ENCODE results near the gene TPST1.
"Not testable (repeated sequence)": the region's sequence is repeated elsewhere in the genome, so short reads cannot be mapped to it uniquely, and the experiment has no call there.

The TPST1 gene

GRCh38 chr7:66331883-66332282 lies 126.7 kb downstream of the TPST1 start:
- DNase-seq (ENCODE audit: low read depth) = no peak

- DNase-seq (ENCODE audit: low read depth) = no peak
Measured at GRCh38 chr7:66333443-66333842, 128.3 kb downstream of the TPST1 start.

GRCh38 chr7:66335318-66335717 lies 130.2 kb downstream of the TPST1 start:
- no peak for DNase-seq (ENCODE audit: low read depth)

GRCh38 chr7:66336760-66337159 lies 131.6 kb downstream of the TPST1 start:
- DNase-seq (ENCODE audit: low read depth) = no peak

- no peak for DNase-seq (ENCODE audit: low read depth)
Measured at GRCh38 chr7:66339141-66339540, 134.0 kb downstream of the TPST1 start.

GRCh38 chr7:66344166-66344565 lies 139.0 kb downstream of the TPST1 start:
- DNase-seq (ENCODE audit: low read depth) = peak; percentile 52

GRCh38 chr7:66348531-66348930 lies 143.4 kb downstream of the TPST1 start:
- DNase-seq (ENCODE audit: low read depth) = no peak

GRCh38 chr7:66348959-66349358 lies 143.8 kb downstream of the TPST1 start:
- DNase-seq (ENCODE audit: low read depth) = no peak

GRCh38 chr7:66352071-66352470 lies 146.9 kb downstream of the TPST1 start:
- DNase-seq (ENCODE audit: low read depth) = no peak

GRCh38 chr7:66353547-66353946 lies 148.4 kb downstream of the TPST1 start:
- DNase-seq (ENCODE audit: low read depth) = peak; percentile 77

GRCh38 chr7:66355756-66356155 lies 150.6 kb downstream of the TPST1 start:
- DNase-seq (ENCODE audit: low read depth) = peak; percentile 34

GRCh38 chr7:66356277-66356721 lies 151.2 kb downstream of the TPST1 start:
- DNase-seq (ENCODE audit: low read depth) = peak; percentile 66

- no peak for DNase-seq (ENCODE audit: low read depth)
Measured at GRCh38 chr7:66357087-66357486, 152.0 kb downstream of the TPST1 start.

- DNase-seq (ENCODE audit: low read depth) = no peak
Measured at GRCh38 chr7:66359656-66360211, 154.6 kb downstream of the TPST1 start.

- no peak for DNase-seq (ENCODE audit: low read depth)
Measured at GRCh38 chr7:66362136-66362535, 157.0 kb downstream of the TPST1 start.

- no peak for DNase-seq (ENCODE audit: low read depth)
Measured at GRCh38 chr7:66363635-66364034, 158.5 kb downstream of the TPST1 start.

- DNase-seq (ENCODE audit: low read depth) = not testable (repeated sequence)
Measured at GRCh38 chr7:66365031-66365430, 159.9 kb downstream of the TPST1 start.

- no peak for DNase-seq (ENCODE audit: low read depth)
Measured at GRCh38 chr7:66371096-66371824, 166.1 kb downstream of the TPST1 start.

GRCh38 chr7:66374141-66374840 lies 169.2 kb downstream of the TPST1 start:
- not testable (repeated sequence) for DNase-seq (ENCODE audit: low read depth)

- DNase-seq (ENCODE audit: low read depth) = no peak
Measured at GRCh38 chr7:66376264-66376945, 171.3 kb downstream of the TPST1 start.

- DNase-seq (ENCODE audit: low read depth) = no peak
Measured at GRCh38 chr7:66377045-66377444, 171.9 kb downstream of the TPST1 start.

GRCh38 chr7:66377714-66378113 lies 172.6 kb downstream of the TPST1 start:
- DNase-seq (ENCODE audit: low read depth) = no peak
